CD4-positive, alpha-beta T cell treated with Interleukin-4 for 4 hours (primary cell): ENCODE measurements around the gene CHCHD4.
A peak's percentile ranks its signal among the peaks of the same experiment; 100 is the strongest.

Experiments
- DNase-seq: peaks from one replicate; pipeline ENCODE4 v3.0.0-alpha.2; 2020

The CHCHD4 gene

GRCh38 chr3:14148041-14148985 is 23.6 kb upstream of the CHCHD4 start:
- no peak for DNase-seq

- no peak for DNase-seq
Observed at GRCh38 chr3:14147617-14148016, 22.9 kb upstream of the CHCHD4 start.

- no peak for DNase-seq
Observed at GRCh38 chr3:14147066-14147435, 22.4 kb upstream of the CHCHD4 start.

- no peak for DNase-seq
Observed at GRCh38 chr3:14146381-14147065, 21.9 kb upstream of the CHCHD4 start.

- no peak for DNase-seq
Observed at GRCh38 chr3:14145670-14146380, 21.2 kb upstream of the CHCHD4 start.

GRCh38 chr3:14145236-14145635 is 20.6 kb upstream of the CHCHD4 start:
- DNase-seq = no peak

- DNase-seq = peak; percentile 99
Observed at GRCh38 chr3:14144423-14145075, 19.9 kb upstream of the CHCHD4 start.

GRCh38 chr3:14143271-14144225 is 18.9 kb upstream of the CHCHD4 start:
- DNase-seq = peak; percentile 32

- DNase-seq = peak; percentile 92
Observed at GRCh38 chr3:14142567-14143270, 18.0 kb upstream of the CHCHD4 start.

- peak; percentile 56 for DNase-seq
Observed at GRCh38 chr3:14141602-14142341, 17.1 kb upstream of the CHCHD4 start.

- DNase-seq = no peak
Observed at GRCh38 chr3:14141144-14141543, 16.5 kb upstream of the CHCHD4 start.

GRCh38 chr3:14140668-14141067 is 16.0 kb upstream of the CHCHD4 start:
- no peak for DNase-seq

- DNase-seq = no peak
Observed at GRCh38 chr3:14139771-14140170, 15.1 kb upstream of the CHCHD4 start.

- DNase-seq = no peak
Observed at GRCh38 chr3:14138878-14139655, 14.4 kb upstream of the CHCHD4 start.

- no peak for DNase-seq
Observed at GRCh38 chr3:14138109-14138877, 13.6 kb upstream of the CHCHD4 start.

GRCh38 chr3:14137445-14137844 is 12.8 kb upstream of the CHCHD4 start:
- no peak for DNase-seq

GRCh38 chr3:14137004-14137403 is 12.3 kb upstream of the CHCHD4 start:
- no peak for DNase-seq

- DNase-seq = no peak
Observed at GRCh38 chr3:14135581-14135980, 10.9 kb upstream of the CHCHD4 start.

- DNase-seq = no peak
Observed at GRCh38 chr3:14134291-14134690, 9.6 kb upstream of the CHCHD4 start.
